HG02588 (cell line): ENCODE measurements around the gene TMA7B.

ENCODE experiments used
- ATAC-seq: cut with Tn5 transposase; IDR thresholded peaks from one replicate; pipeline ENCODE4 v1.9.1; 2021; ENCODE audit warnings: mild to moderate bottlenecking, moderate library complexity; ENCODE audit not compliant: unreplicated experiment

Gene TMA7B

DNA sequence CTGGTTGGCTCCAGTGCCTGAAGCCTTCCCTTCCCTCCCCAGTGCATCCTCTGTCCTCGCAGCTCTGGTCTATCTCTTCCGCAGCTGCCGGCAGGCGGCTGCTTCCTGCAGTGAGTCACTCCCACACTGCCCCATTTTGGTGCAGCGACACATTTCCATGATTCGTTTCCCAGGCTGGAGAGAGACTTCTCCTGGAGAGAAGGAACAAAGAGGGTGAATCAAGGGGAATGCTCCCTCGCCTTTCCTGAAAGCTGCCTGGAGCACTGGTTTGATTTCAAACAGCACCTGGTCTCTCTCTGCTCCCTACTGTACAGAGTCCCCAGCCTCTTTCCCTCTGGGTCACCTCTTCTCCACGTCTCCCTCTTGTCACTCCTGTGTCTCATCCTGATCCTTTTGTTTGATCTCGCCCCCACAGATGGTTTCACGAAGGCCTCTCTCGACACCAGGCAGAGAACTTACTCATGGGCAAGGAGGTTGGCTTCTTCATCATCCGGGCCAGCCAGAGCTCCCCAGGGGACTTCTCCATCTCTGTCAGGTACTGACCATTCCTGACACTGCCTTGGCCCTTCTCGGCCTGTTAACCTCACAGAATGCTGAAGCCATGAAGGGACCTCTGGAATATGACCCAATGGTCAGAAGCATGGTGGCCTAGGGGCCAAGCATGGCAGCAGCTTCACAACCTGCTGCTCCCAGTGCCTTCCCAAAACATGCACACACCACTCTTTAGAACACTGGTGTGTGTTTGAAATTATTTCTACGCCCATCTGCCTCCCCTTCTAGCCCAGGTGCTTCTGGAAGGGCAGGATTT, at the start of gene TMA7B:
TSS of gene TMA7B (plus strand) at position 758 of the 808 bp plus-strand sequence. CDS start 3,978 bp downstream, outside the sequence.
- ATAC-seq = no peak

DNA sequence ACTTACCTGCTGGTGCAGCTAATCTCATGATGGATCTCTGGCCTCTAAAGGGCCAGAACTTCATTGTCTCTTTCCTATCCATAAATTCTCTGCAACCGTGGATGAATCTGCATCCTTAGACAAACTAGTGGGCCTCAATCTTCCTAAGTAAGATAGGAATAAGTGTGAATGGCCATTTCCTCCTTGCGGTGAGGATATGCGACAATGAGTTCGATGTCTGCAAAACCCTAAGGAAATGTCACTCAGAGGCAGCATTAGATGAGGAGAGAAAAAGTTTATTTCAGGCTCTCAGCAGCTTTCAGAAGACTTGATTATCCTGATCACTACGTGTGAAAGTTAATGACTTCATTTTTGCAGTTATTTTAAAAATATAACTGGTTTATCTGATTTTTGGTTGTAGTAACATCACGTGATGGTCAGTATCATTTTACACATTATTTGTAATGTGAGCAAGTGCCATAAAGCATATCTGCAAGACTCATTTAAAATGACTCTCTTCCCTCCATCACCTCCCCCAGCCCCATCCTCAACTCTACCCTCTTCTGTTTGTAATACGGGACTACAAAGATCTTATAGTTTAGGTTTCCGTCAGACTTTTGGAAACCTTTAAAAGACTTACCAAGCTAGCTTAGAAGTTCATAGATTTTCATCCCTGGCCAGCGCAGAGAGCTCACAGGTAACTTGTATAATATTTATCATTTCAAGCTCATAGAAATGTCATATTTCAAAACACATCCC, 49.2 kb upstream of the TMA7B start:
- no peak for ATAC-seq

DNA sequence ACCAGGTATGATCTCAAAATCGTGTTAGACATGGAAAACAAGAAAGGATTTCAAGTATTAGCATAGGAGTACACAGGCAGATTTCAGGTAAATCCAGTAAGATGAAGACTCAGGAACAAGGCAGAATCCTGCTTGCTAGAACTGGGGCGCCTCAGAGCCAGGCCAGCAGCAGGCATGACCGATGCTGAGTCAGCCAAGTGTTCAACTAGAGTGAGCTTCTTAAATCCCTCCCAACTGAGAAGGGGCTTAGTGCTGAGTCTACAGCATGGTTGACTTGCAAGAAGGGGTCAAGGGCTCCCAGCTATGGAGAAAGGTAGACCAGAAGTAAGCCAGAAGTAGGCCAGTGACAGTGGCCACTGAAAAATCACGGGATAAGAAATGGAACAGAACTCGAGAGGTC, 46.9 kb upstream of the TMA7B start:
- no peak for ATAC-seq

DNA sequence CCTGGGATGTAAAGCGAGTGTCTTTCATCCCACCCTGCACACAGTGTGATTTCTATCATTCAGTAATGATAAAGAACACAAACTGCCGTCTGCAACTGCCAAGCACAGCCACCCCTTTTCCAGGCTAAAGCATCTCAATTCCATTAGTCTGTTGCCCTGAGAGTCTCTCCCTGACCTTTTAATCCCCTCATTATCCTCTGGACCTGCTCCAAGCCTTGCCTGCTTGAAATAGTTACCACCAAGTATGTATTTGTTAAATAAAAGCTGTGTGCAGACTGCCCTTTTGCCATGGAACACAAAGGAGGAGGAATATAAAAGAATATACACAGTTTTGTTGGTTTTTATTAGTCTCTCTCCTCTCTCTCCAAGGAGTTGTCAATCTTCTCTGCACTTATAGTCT, 46.3 kb upstream of the TMA7B start:
- no peak for ATAC-seq

- ATAC-seq = no peak
These were observed 45.6 kb upstream of the TMA7B start for GRCh38 chr22:39914584-39914983.

GRCh38 chr22:39915295-39915726, 44.9 kb upstream of the TMA7B start:
- no peak for ATAC-seq

DNA sequence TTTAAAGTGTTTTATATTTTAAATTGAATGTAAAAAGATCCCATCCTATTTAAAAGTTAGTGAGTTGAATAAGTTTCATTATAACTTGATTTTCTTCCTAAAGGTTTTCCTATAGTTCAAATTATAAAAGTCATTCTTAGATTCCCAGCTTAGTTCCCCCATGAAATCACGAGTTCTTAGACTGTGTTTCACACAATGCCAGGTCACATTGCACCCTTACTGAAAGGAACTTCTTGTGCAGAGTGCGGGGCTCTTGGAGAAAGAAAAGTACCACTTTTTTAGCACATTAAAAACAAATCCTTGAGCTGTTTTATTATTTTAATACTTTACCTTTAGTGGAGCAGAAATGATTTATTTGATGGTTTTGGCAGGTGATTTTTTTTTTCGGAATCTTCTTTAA, 43.7 kb upstream of the TMA7B start:
- no peak for ATAC-seq

GRCh38 chr22:39917197-39917643, 43.0 kb upstream of the TMA7B start:
- no peak for ATAC-seq

GRCh38 chr22:39917776-39918495, 42.3 kb upstream of the TMA7B start:
- ATAC-seq = no peak

DNA sequence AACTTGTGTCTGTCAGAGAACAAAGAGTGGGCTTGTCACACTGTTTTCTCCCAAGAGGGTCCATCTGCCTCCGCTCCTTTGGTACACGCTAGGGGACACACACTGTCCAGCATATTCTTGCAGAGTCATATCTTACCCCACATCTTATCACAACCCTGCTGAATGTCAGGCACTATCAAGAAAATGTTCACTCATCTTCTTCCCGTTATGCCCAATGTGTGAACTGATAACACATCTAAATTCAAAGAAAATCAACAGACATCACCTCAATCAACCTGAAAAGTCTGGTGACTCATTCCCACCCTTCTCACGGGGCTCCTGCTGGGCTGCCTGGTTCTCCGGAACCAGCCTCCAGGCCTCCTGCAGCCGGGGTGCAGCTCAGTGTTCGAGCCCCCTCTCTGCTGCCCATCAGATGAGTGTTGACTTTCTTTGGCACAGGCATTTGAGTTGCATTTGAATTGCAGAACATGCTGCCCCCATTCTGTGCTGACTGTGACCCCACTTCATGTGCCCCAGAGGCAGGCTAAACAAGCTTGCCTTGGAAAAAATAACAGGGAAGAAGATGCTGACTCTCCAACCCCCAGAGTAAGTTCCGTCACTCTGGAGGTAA, 40.0 kb upstream of the TMA7B start:
- ATAC-seq = no peak

DNA sequence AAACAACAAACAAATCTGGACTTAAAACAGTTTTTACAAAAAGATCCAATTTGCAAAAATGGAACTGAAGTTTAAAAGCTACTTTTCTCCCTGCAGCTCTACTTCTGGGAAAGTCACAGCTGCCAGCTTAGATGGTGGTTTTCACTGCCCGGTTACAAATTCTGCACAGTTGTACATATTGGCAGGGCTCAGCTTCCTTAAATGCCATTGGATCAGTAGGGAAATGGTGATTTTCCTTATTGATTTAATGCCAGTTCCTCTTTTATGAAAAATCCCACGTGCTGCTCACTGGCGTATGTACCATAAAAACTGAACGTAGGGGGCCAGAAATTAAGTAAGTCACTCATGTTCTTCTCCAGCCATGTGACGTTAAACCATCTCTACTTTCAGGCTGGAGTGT, 36.5 kb upstream of the TMA7B start:
- no peak for ATAC-seq

DNA sequence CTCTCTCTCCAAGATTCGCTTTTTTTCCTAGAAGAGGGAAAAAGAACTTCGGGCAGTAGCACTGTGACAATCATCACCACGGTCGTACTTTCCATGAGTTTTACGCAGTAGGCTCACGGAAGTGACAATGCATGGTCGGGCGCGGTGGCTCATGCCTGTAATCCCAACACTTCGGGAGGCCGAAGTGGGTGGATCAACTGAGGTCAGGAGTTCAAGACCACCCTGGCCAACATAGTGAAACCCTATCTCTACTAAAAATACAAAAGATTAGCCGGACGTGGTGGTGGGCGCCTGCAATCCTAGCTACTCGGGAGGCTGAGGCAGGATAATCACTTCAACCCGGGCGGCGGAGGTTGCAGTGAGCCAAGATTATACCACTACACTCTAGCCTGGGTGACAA, 35.9 kb upstream of the TMA7B start:
- ATAC-seq = no peak

DNA sequence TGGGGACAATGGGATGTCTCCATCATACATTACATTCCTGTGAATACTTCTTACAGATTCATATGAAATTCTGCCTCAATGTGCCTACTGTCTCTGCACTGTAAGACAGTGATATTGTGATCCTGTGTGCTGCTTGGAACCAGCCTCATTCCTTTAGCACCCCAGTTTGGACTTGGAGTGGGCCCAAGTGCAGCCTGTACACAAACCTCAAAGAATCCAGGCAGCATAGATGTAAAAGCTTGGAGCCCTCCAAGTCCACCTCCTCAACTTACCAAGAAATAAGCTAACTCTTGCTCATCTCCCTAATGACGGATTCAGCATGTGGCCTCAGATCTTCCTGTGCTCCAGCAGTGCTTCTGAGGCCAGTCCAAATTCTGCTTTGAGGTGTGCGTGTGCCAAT, 34.9 kb upstream of the TMA7B start:
- no peak for ATAC-seq

DNA sequence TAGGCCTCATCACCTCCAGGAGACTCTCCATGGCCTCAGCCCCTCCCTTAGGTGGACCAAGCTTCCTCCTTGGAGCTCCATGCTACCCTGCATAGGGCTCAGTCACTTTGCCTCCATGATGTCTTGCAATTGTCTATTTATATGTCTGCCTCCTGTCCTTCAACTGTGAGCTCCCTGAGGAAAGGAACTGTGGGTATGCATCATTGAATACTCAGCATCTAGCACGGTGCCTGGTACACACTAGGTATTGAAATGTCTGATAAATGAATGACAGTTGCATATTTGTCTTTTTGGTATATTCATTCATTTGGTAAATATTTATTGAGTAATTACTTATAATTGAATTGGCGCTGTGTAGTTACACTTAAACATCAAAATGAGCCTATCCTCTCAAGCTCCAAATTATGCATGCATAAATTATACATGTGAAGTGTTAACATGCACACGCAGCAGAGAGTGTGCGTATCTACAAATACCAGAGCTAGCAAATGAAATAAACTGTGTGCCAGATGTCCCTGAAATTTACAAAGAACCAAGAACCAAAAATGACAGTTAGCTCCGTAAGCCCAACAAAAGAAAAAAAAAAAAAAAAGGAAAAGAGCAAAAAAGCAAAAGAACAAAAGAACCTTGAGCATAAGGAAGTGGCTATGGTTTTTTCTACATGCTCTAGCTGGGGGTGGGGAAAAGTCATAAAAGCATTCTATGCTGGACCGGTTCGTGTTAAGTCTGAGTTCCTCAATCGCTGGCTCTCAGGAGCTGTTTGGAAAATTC, 34.1 kb upstream of the TMA7B start:
- no peak for ATAC-seq

DNA sequence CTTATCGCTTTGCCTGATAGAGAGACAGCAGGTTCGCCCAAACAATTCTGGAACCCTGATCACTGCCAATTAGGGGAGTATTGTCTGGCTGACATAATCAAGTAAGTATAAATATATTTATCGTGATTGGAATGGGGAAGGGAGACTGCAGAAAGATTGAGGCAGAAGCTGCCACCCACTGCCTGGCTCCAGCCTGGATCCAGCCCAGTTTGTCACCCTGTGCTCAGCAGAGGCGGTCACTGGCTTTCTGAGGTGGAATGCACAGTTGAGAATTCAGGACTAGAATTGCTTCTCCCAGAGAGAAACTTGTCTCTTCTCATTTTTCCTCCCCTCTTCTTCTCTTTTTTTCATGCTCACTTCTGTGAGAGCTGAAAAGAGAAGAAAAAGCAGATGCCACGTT, 33.4 kb upstream of the TMA7B start:
- no peak for ATAC-seq

DNA sequence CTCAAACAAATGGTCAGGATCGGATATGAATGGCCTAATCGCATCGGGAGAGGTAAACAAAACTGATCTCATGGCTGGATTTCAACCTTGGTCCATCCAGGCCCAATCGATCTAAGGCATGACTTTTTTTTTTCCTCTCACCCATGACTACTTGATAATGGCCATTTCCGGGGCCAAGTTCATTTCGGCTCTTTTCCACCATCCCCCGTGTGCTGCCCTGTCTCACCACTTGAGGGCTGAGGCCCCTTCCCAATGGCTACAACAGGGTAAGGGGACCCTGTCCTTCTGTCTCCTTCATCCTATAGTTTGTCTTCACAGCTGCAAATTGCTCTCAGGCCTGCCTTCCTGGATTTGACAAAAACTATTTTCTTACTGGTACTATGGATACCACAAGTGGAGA, 32.7 kb upstream of the TMA7B start:
- ATAC-seq = no peak

GRCh38 chr22:39928536-39929520, 31.4 kb upstream of the TMA7B start:
- ATAC-seq = no peak

GRCh38 chr22:39931251-39931650, 28.9 kb upstream of the TMA7B start:
- ATAC-seq = no peak

DNA sequence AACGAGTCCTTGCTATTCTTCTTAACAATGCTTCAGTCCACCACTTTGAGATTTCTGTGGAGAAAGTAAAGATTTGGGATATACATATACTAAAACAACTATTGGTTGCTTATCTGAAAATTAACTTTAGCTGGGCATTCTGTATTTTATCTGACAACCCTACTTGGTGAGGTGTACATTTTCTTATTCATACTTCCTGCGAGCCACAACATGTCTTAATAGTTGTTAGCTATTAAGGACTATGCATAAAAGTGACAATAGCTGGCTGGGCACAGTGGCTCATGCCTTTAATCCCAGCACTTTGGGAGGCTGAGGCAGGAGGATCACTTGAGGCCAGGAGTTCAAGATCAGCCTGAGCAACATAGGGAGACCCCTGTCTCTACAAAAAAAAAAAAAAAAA, 28.0 kb upstream of the TMA7B start:
- no peak for ATAC-seq
